ENCODE data around the gene GABBR2. TPM values are rescaled to one million over a fixed set of nuclear protein-coding genes. Genes with fewer than 3 reads are reported as not detected.

The GABBR2 gene
- total RNA-seq, 4 donors from 2014 or later = under 0.01 to 0.62 TPM; not detected in 2

DNA sequence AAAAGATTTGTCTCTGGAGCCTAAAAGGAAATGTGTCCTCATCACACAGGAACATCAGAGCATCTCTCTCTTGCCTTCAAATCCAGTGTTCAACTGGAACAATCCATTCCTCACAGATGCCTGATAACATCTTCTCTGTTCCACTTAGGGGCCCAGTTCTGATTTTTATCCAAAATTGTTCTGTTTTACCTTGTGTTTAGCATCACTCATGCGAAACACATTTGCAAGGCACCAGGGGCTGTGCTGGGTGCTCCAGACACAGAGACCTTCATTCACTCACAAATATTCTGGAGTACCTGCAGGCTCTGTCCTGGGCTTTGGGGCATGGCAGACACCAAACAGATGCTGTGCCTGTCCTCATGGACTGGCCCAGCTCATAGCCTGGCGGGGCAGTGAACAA, 13.8 kb downstream of the GABBR2 start:
- no peak for DNase-seq
- intact Hi-C loops (cut with DNase I; ENCODE audit: low total_unique reads) = no loop called here
- no peaks in the 10 kb centered on the region for H3K36me3 ChIP-seq
- H3K27me3 ChIP-seq = no peaks in the 10 kb centered on the region
- H3K4me1 ChIP-seq = no peaks in the 10 kb centered on the region
- no peak for TF ChIP-seq POLR2A (IDR thresholded peaks at IDR 0.05)
- TF ChIP-seq, protein P1, sequence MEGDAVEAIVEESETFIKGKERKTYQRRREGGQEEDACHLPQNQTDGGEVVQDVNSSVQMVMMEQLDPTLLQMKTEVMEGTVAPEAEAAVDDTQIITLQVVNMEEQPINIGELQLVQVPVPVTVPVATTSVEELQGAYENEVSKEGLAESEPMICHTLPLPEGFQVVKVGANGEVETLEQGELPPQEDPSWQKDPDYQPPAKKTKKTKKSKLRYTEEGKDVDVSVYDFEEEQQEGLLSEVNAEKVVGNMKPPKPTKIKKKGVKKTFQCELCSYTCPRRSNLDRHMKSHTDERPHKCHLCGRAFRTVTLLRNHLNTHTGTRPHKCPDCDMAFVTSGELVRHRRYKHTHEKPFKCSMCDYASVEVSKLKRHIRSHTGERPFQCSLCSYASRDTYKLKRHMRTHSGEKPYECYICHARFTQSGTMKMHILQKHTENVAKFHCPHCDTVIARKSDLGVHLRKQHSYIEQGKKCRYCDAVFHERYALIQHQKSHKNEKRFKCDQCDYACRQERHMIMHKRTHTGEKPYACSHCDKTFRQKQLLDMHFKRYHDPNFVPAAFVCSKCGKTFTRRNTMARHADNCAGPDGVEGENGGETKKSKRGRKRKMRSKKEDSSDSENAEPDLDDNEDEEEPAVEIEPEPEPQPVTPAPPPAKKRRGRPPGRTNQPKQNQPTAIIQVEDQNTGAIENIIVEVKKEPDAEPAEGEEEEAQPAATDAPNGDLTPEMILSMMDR (IDR thresholded peaks at IDR 0.05) = no peak
- H3K9me3 ChIP-seq = no peaks in the 10 kb centered on the region
- no peak overlapping the region for H3K27ac ChIP-seq
- no peak overlapping the region for H3K4me3 ChIP-seq

DNA sequence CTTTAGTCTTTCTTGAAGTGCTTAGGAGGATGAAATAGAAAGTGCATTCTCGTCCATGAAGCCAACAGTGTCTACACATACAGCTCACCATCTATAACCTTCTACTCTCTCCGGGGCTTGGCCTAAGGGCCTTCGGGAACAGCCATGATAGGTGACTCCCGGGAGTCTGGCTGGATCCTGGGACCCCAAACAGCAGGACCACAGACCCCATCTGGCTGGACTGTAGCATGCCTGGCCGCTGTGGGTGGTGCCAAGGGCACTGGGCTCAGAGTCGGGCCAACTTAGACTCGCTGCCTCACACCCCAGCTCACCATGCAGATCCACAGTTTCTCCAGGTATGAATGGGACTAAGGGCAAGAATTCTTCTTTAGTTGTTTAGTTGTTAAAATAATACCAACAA, 16.3 kb downstream of the GABBR2 start:
- Histone ChIP-seq H3K27ac (no peak overlapping the region), H3K27me3 (no peaks in the 10 kb centered on the region), H3K9me3 (no peaks in the 10 kb centered on the region), H3K4me3 (no peak overlapping the region), H3K4me1 (no peaks in the 10 kb centered on the region), H3K36me3 (no peaks in the 10 kb centered on the region)
- DNase-seq = no peak
- TF ChIP-seq POLR2A (IDR thresholded peaks at IDR 0.05) = no peak
- TF ChIP-seq, protein P1 (IDR thresholded peaks at IDR 0.05) = no peak
- intact Hi-C loops (cut with DNase I; ENCODE audit: low total_unique reads) = no loop called here

DNA sequence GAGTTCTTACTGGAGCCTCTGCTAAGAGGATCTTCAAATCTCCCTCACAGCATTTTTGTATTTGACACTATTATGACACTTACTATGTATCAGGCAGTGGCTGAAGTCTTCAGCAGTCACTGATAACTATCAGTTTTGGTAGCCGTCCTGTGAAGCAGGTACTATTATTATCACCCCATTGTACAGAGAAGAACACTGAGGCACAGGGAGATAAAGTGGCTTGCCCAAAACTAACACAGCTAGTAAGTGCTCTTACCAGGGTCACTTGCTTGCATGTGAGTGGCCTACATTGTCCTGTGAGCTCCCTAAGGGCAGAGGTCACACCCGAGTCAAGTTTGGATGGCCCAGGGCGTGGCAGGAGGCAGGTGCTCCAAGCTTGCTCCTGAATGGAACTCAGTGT, 16.8 kb downstream of the GABBR2 start:
- no peaks in the 10 kb centered on the region for H3K4me1 ChIP-seq
- no peak for TF ChIP-seq POLR2A (IDR thresholded peaks at IDR 0.05)
- TF ChIP-seq, protein P1 (IDR thresholded peaks at IDR 0.05) = no peak
- intact Hi-C loops (cut with DNase I; ENCODE audit: low total_unique reads) = no loop called here

DNA sequence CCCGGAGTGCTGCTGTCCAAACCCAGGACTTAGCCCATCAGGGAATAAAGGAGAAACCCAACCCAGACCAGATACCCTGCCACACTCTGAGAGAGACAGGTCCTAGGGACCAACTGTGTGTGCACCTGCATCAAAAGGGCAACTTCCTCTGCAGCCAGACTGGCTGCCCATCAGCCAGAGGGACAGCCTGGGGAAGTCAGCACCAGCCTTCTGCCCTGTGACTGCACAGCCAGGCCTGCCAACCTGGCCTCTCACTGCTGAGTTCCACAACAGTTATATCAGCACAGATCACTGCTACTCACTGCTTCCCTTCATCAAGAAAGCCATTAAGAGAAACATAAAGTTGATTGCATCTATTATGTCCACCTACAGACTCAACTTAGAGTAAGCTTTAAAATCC, 18.0 kb downstream of the GABBR2 start:
- Histone ChIP-seq H3K27me3 (no peaks in the 10 kb centered on the region), H3K4me3 (no peak overlapping the region), H3K36me3 (no peaks in the 10 kb centered on the region), H3K4me1 (no peaks in the 10 kb centered on the region), H3K27ac (no peak overlapping the region), H3K9me3 (no peaks in the 10 kb centered on the region)
- TF ChIP-seq, protein P1 (IDR thresholded peaks at IDR 0.05) = no peak
- TF ChIP-seq POLR2A (IDR thresholded peaks at IDR 0.05) = no peak
- DNase-seq = no peak
- intact Hi-C loops (cut with DNase I; ENCODE audit: low total_unique reads) = no loop called here

More for the DNA sequence above, 16.8 kb downstream of the GABBR2 start:
- H3K27ac ChIP-seq = no peak overlapping the region
- no peaks in the 10 kb centered on the region for H3K36me3 ChIP-seq
- no peak overlapping the region for H3K4me3 ChIP-seq
- no peak for DNase-seq
- no peaks in the 10 kb centered on the region for H3K9me3 ChIP-seq
- H3K27me3 ChIP-seq = no peaks in the 10 kb centered on the region

DNA sequence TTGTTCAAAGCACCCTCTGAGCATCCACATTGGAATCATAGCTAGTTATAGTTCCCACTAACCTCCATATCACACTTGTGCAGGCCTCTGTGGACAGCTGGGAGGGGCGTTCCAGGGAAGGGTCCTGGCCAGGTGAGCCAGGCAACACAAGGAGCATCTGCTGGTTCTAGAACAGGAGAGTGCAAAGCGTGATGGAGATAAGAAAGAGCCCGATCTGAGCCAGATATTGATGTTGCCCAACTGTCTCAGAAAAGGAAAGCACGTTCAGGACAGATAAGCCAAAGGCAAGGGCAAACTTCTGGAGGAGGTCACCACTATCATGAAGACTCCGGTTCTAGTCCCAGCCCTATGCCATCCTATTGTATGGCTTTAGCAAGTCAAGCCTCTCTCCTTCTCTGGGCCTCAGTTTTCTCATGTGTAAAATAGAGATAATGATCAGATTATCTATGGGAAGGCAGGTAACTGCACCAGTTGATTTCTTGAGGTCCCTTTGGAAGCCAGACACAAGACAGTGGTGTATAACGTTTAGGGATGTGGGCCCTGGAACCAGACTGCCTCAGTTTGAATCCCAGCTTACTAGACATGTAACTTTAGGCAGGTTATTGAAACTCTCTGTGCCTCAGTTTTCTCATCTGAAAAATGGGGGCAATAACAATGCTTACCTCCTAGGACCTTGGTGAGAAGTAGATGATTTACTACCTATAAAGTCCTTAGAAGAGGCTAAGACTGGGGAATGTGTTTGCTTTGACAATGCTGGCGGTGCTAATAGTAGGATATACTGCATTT, 19.8 kb downstream of the GABBR2 start:
- intact Hi-C loops (cut with DNase I; ENCODE audit: low total_unique reads) = no loop called here
- Histone ChIP-seq H3K27ac (no peak overlapping the region), H3K27me3 (no peaks in the 10 kb centered on the region), H3K4me3 (no peak overlapping the region), H3K36me3 (no peaks in the 10 kb centered on the region), H3K4me1 (no peaks in the 10 kb centered on the region), H3K9me3 (no peaks in the 10 kb centered on the region)
- TF ChIP-seq, protein P1 (IDR thresholded peaks at IDR 0.05) = no peak
- TF ChIP-seq POLR2A (IDR thresholded peaks at IDR 0.05) = no peak
- DNase-seq = no peak

All from uterus (tissue), 4 donors.